Activated CD4-positive, alpha-beta T cell treated with anti-CD3 and anti-CD28 coated beads, Interleukin-2, amount 50 U/mL, for 1 hour (primary cell): ENCODE data around the gene CDKN2B-AS1.
"Not testable (repeated sequence)": the region's sequence is repeated elsewhere in the genome, so short reads cannot be mapped to it uniquely, and the experiment has no call there.

ENCODE experiments used
- DNase-seq: peaks from one replicate; pipeline ENCODE4 v3.0.0-alpha.2; 2020

Gene CDKN2B-AS1

GRCh38 chr9:22046243-22046885, 51.8 kb downstream of the CDKN2B-AS1 start:
- DNase-seq: no peak

- DNase-seq: no peak
Measured at GRCh38 chr9:22047596-22047995, 53.0 kb downstream of the CDKN2B-AS1 start.

- no peak for DNase-seq
Measured at GRCh38 chr9:22049411-22049810, 54.8 kb downstream of the CDKN2B-AS1 start.

DNA sequence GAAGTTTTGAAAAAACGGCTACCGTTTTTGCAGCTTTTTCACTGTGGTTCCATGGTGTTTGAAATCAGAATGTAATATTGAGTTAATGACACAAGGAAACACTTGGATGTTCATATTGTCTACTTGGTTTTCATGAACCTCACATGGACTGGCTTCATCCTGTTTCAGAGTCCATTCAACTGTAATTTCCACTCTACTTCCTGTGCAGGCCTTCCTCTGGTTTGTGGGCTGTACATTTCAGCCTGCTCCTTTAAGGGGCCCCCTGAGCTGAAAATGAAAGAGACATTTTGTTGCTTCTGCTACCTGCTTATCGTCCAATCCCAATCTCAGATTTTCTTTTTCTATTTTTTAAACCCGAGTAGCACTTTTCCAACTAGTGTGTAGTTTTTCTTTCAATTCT, 56.3 kb downstream of the CDKN2B-AS1 start:
- DNase-seq: no peak

GRCh38 chr9:22052376-22052945, 57.9 kb downstream of the CDKN2B-AS1 start:
- no peak for DNase-seq

DNA sequence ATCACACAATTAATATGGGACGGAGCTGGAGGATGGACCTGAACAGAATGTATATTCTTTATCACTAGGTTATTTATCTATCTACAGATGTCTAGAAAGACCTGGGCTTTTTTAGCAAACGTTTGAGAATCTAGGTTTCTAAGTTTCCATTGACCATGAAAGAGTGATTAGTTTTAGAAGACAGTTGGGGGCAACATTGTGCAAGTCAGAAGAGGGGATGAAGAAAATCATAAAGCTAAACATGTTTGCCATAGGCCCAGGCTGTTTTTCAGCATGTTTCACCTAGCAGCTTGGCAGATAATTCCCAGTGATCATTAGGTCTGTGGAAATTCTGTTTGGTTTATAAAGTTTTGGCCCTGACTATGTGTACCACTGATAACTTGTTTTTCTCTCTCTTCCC, 58.6 kb downstream of the CDKN2B-AS1 start:
- DNase-seq: no peak

DNA sequence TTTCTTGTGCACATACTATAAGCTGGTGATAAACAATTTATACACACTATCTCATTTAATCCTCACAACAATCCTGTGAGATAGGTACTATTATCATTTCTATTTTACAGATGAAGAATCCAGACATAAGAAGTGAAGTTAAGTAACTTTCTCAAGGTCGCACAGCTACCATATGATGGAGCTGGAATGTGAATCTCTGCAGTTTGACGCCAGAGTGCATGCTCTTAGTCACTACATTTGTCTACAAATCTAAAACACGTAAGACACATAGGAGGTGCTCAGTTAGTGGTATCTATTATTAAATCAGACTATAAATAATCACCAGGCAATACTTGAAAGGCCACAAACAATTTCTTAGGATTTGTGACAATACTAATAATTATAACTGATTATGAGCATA, 59.5 kb downstream of the CDKN2B-AS1 start:
- DNase-seq: no peak

- DNase-seq: no peak
Measured at GRCh38 chr9:22054529-22054928, 59.9 kb downstream of the CDKN2B-AS1 start.

GRCh38 chr9:22055090-22055489, 60.5 kb downstream of the CDKN2B-AS1 start:
- DNase-seq: no peak

DNA sequence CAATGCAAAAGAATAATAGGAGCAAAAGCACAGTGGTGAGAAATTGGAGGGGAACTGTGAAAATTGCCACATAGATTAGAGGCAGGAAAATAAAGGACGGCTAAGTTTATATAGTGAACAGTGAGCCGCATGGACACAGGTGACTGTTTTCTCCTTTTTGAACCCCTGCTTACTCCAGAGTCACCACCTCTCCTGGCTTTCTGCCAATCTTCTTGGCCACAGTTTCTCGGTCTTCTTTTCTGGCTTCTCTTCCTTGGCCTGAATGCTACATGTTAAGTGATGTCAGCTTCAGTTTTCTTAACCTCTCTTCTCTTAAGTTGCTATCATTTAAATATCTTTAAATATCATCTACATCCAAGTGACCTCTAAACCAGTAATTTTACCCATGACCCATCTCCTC, 61.8 kb downstream of the CDKN2B-AS1 start:
- no peak for DNase-seq

DNA sequence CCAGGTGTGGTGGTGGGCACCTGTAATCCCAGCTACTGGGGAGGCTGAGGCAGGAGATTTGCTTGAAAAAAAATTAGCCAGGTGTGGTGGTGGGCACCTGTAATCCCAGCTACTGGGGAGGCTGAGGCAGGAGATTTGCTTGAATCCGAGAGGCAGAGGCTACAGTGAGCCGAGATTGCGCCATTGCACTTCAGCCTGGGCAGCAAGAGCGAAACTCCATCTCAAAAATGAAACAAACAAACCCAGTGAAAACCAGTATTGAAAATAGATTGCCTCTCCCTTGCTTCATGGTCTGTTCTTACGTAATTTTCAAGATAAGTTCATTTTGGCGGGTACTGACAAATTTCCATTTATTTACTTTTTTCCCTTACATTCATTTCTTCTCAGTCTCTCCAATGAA, 63.4 kb downstream of the CDKN2B-AS1 start:
- DNase-seq: not testable (repeated sequence)

DNA sequence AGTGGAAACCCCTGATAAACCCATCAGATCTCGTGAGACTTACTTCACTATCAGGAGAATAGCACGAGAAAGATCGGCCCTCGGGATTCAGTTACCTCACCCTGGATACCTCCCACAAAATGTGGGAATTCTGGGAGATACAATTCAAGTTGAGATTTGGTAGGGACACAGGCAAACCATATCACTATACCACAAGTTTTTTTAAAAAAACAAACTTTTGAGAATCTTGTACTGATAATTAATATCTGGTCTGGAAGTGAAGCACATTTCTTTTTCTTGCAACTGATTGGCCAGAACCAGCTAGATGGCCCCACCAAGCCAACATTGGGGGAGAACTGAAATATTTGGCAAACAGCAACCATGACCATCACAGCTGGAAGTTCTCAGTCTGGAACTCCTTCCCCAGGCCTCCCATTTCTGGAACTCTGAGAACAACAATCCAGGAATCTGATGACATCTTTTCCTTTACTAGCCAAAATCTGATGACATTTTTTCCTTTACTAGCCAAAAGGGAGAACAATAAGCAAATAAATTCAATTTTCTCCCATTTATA, 66.3 kb downstream of the CDKN2B-AS1 start:
- no peak for DNase-seq

DNA sequence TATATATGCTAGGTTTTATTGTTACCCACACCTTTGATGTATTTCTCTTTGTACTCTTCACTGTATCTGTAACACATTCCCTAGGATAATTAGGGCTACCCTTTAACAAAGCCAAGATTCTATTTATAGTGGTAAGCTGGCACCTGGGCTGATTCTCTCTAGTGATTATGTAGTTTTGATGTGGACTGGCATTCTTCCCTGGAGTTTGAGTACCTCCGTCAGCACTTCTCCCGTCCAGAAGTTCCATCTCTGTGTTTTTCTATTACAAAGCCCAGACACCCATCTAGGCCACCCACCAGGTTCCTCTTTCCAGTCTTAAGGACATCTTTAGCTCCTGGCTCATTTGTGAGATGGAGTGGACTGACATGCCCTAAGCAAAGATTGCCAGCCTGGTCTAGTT, 70.4 kb downstream of the CDKN2B-AS1 start:
- no peak for DNase-seq

GRCh38 chr9:22065431-22066200, 71.0 kb downstream of the CDKN2B-AS1 start:
- no peak for DNase-seq

DNA sequence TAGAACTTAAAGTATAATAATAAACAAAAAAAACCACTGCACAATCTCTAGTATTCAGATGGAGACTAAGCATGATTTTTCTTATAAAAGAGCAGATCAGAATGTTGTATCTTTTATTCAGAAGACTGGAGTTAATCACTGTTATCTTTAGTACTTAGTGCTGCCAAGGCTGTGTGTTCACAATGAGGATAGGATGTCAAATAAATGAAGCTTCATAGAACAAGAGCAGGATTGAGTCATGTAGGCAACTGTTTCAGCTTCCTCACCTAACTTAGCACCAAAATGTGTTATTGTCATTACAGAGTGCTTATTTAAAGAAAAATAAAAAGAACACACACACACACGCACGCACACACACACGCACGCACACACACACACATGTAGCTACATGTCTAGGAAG, 72.6 kb downstream of the CDKN2B-AS1 start:
- no peak for DNase-seq

DNA sequence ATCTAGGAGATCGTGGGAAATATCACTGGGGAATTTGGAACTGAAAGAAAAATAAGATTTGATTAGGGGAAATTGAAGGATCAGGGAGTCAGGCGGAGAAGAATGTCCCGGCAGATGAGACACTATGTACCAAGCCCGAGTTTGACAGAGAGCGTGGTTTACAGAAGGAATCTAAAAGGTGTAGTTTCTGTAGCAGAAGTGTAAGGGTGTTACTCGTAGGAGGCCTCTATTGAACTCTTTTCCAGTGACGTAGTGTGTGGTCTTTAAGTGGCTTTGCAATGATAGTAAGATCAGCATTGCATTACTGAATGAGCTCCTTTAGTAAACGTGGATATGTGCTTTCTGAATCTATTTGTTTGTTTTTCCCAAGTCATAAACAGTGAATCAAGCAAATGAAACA, 73.8 kb downstream of the CDKN2B-AS1 start:
- DNase-seq: no peak

GRCh38 chr9:22073349-22073748, 78.8 kb downstream of the CDKN2B-AS1 start:
- no peak for DNase-seq

DNA sequence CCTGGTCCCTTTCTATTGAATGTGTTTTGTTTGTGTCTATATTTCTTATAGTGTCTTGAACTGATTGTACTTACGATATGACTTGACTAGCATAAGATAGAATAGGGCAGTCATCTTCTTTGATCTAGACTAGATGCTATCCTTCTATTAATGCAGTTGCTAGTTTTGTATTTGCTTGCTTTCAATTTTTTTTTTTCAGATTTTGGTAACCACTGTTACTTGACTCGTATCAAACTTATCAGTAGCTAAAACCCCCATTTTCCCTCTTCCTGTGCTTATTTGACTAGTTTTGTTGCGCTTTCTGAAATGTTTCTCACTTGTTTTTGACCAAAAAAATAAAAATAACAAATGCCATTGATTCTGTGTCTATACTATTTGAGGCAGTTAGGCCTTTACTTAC, 83.5 kb downstream of the CDKN2B-AS1 start:
- no peak for DNase-seq

DNA sequence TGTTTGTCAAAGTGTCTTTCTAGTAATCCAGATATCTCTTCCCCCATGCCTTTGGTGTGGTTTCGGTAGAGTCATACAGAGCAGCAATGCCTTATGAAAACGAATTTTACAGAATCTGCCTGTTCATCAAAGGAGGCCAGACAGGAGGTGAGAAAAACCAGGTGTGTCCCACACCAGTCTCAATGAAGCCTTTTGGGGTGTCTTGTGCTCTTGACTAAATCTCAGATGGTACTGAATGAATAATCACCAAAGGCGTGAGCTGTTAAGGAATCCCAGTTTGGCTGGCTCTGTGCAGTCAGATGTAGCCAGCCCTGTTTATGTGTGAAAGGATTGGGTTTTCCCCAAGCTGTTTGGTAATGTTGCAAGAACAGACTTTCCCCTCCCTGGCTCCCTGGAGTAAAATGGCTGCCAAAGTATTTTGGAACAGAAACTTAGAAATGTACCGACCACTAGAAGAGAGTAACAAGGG, 85.3 kb downstream of the CDKN2B-AS1 start:
- DNase-seq: peak; percentile 8

GRCh38 chr9:22084336-22085035, 89.9 kb downstream of the CDKN2B-AS1 start:
- DNase-seq: no peak

DNA sequence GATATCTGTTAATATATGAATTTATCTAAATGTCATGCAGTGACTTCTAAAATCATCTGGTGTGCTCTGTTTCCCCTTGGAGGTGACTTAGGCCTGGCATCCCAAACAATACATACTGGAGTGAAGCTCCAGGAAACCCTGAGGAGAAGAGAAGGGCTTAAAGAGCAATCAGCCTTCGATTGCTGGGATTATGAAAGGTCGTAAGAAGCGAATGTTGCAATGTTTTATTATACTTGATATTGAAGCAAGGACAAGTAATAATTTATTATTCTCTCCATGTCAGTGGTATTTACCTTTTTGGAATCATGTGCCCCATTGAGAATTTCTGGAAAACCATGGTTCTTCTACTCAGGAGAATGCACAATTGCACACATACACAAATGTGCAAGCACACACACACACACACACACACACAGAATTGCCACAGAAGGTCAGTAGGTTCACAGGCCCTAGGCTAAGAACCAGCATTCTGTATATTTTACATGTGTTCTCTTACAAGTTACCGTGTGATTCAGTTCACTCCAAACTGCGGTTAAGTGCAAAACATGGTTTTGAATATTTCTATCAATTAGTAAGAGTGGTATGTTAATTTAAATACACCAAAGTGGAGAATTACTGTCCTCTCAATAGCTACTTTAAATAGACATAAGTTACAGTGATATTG, 93.6 kb downstream of the CDKN2B-AS1 start:
- no peak for DNase-seq

GRCh38 chr9:22088717-22089061, 94.1 kb downstream of the CDKN2B-AS1 start:
- no peak for DNase-seq

- DNase-seq: no peak
Measured at GRCh38 chr9:22097707-22098106, 103.1 kb downstream of the CDKN2B-AS1 start.
